ENCODE data around the gene TUBGCP4.
"Not testable (repeated sequence)": the region's sequence is repeated elsewhere in the genome, so short reads cannot be mapped to it uniquely, and the experiment has no call there.

TUBGCP4 gene, protein sequence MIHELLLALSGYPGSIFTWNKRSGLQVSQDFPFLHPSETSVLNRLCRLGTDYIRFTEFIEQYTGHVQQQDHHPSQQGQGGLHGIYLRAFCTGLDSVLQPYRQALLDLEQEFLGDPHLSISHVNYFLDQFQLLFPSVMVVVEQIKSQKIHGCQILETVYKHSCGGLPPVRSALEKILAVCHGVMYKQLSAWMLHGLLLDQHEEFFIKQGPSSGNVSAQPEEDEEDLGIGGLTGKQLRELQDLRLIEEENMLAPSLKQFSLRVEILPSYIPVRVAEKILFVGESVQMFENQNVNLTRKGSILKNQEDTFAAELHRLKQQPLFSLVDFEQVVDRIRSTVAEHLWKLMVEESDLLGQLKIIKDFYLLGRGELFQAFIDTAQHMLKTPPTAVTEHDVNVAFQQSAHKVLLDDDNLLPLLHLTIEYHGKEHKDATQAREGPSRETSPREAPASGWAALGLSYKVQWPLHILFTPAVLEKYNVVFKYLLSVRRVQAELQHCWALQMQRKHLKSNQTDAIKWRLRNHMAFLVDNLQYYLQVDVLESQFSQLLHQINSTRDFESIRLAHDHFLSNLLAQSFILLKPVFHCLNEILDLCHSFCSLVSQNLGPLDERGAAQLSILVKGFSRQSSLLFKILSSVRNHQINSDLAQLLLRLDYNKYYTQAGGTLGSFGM

DNA sequence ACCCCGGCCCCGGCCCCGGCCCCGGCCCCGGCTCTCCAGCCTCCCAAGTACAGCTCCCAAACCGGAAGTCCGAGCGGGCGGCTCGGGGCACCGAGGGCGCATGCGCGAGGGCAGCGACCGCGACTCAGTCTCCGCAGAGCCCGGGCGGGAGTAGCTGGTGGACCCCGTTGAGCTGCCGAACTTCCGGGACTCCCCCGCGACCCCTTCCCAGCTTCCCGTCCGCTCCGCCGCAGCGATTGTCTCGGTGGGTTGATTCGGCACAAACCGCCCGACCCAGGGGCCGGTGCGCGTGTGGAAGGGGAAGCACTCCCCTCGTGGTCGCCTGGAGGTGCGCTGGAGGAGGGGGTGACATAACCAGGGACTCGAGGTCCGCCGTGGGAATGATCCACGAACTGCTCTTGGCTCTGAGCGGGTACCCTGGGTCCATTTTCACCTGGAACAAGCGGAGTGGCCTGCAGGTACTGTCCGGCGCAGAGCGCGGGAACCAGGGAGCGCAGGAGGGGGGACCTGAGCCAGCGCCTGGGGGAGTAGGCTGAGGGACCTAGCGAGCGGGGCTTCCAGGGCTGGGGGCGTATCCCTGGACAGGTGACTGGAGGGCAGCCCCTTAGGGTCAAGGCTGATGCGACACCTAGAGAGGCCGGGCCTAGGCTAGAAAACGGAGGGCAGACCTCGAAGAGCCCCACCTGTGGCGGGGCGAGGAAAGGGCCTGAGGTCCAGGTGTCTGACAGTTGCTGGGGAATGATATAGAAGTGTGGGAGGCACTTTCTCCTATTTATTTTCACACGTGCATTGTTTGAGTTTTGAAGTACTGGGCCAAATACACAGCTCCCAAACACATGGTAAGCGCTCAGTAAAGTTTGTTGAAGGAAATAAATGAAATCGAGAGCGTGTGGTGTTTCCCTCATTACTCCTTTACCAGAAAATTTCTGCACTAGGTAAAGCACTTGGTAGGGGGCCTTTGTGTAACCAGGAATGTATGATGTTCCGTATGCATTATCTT is at the start of gene TUBGCP4, which contains the start of gene ZSCAN29:
TSS of gene TUBGCP4 (plus strand) at position 127 of the 1,000 bp plus-strand sequence. CDS start at position 381, 254 bp downstream.
TSS of gene ZSCAN29 (minus strand) at position 69 of the 1,000 bp plus-strand sequence. CDS start 1,130 bp downstream, outside the sequence.
- DNase-seq, result peak; percentile 77

DNA sequence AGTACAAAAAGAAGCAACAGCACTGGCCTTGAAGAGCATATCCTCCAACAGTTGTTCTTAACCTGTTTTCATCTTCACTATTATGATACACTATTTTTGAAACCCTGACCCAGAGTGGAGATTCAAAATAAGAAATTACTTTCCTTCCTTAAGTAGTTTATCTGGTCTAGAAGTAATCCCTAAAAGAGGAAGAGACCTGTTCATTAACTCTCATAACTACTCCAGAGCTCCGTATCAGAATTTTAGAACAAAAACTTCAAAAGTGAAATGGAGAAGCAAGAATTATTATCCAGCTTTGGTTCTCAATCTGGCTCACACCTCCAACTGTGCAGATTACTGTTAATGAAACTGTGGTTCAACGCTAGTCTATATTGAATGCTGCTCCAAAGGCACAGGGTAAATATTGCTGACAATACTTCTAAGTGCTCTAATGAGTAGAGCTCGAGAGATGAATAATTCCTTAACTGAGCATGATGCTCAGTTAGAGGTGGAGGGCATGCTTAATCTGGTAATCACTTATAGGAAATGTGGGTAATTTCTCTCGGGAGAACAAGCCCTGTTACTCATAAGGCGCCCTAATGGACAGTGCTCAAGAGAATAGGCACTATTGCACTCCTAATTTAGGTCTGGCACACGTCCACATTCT is 45.7 kb upstream of the TUBGCP4 start:
- no peak for DNase-seq

DNA sequence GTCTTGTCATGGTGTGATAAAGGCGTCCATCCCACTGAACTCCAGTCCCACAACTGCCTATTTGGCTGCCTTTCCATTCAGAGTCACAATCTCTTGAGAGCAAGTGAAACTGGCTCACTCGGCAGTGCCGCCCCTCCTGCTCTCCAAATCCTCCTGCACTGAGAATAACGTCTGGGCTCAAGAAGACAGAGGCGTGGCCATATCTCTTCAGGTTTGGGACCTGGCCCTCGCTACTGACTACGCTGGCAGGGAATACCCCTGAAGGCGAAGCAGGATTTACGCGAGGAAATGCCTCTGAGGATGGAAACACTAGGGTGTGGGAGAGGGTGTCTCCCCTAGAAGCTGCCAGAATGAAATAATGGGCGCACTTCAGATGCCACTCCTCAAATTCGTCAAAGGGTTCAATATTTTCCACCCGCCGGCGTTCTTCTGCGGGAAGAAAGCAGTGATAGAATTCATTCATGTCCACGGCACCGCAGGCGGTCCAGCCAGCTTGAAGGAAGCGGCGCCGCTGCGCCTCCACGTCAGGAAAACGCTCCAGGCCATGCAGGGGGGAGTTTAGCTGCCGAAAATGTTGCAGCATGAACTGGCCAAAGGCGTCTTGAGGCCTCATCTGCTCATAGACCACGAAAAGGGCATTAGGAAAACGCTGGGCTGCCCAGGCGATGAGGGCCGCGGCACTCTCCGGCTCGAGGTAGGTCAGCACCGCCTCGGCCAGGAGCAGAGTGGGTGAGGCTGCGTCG is 41.5 kb upstream of the TUBGCP4 start:
- peak; percentile 7 for DNase-seq

DNA sequence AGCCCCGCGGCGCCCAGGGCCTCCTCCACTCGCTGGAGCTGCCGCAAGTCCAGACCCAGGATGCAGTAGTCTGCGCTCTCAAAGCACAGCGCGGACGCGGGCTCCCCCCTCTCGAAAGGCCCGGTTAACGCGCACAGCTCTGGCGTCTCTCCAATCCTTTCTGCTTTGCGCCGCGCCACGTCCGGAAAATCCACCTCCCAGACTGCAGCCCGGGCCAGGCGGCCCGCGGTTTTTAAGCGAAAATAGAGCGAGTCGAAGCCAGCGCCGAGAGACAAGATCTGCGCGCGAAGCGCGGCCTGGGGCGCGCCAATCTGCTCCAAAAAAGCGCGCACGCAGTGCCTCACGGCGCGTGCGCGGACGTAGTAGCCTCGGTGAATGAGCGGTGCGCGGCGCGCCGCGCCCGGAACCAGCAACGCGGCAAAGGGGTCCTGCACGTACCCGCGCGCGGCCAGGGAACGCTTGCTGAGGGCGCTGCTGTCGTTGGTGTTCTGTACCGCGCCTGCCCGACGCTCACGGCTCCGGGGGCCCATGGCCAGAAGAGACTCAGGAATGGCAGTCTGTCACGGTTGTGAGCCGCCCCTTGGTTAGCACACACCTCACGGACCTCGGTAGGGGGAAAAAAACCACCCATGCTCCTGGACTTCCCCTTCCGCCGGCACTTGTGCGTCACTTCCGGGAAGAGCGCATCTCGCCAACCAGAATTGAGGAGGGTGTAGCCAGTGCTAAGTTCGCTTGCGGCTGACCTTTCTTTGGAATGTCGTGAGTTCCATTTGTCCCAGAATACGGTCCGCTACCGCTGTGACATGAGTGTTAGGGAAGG is 40.7 kb upstream of the TUBGCP4 start, which contains the start of gene LCMT2:
TSS of gene LCMT2 (minus strand) at position 614 of the 820 bp plus-strand sequence. CDS start at position 530, 84 bp downstream.
- DNase-seq, result peak; percentile 94

DNA sequence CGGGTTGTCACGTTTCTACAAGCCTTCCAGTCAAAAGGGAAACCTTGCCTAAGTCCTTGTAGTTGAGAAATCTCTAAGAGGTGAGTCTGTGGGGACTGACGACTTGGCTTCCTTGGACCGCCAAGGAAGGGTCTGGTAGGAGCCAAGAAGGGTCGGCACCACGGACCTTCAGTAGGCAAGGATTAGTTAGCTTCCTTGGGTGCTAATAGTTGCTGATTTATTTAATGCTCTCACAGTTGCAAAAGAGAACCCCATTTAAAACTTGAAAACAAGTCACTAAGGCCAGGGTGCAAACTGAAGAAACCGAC is 40.2 kb upstream of the TUBGCP4 start:
- no peak for DNase-seq

DNA sequence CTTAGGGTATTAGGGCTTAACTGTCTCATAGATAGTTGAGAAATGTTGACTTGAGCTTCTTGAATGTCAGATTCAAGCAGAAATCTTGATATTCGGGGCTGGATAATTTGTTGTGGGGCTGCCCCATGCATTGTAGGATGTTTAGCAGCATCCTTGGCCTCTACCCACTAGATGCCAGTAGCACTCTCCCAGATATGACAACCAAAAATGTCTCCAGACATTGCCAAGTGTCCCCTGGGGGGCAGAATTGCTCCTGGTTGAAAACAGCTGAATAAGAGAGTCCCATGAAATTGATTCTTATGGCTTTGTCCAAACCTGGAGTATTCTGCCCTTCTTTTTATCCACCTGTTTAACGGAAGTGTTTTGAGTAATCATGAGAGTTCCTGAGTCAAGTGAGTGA is 24.6 kb upstream of the TUBGCP4 start:
- peak; percentile 19 for DNase-seq

DNA sequence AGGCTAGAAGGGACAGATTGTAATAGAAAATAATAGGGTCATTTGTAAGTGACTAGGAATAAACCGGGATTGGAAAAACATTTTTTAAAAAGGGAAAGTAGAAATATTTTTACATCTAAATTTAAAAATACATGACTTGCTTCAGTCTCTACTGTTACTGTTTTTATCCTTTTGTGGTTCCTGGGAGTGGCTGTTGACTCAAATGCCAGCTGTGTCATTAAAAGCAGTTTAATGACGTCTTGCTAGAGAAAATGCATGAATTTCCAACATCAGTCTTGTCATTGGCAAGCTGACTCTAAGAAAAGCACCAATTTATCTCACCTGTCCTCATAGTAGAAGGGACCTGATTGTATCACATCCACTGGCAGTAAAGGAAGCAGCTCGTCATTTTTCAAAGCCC is 23.8 kb upstream of the TUBGCP4 start:
- DNase-seq, result no peak

DNA sequence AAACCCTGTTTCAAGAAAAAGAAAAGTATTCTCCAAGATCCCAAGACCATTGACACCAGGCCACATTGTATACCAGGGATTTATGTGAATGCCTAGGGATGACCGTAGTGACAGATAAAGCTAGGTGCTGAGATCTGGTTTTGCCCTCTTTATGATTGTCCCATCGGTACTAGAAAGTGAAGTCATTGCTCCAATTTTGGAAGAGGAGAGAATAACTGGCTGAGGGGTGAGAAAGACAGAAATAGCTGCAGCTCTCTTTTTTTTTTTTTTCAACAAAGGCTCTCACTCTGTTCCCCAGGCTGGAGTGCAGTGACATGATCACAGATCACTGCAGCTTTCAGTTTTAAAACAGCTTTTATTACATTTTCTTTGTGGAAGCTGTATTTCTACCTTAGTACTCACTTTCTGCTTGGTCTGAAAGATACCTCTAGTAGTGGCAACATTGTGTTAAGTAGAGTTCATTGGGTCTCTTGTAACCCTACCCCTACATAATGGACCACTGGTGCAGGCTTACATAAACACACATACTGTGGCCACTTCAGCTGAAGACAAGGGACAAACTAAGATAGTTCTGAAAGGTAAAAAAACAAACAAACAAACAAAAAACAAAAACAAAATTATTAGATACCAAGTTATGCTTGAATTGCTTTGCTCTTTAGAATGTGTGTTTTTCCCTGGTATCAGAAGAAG is 18.1 kb upstream of the TUBGCP4 start:
- no peak for DNase-seq

DNA sequence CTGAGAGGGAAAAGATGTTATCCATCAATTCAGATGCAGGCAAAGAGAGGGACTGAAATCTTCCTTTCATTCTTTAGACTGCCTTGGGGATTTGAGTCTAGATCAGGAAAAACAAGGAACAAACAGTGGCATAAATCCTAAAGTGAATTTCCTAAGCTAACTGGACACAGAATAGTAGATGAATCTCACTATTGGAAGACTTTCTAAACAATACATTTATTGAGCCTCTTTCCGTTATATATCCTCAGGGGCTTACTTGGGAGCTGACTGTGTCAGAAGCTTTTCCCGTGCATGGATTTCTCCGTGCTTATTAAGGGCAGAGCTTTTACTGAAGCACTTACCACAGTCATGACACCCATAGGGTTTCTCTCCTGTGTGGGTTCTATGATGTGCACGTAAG is 10.1 kb upstream of the TUBGCP4 start:
- DNase-seq, result no peak

DNA sequence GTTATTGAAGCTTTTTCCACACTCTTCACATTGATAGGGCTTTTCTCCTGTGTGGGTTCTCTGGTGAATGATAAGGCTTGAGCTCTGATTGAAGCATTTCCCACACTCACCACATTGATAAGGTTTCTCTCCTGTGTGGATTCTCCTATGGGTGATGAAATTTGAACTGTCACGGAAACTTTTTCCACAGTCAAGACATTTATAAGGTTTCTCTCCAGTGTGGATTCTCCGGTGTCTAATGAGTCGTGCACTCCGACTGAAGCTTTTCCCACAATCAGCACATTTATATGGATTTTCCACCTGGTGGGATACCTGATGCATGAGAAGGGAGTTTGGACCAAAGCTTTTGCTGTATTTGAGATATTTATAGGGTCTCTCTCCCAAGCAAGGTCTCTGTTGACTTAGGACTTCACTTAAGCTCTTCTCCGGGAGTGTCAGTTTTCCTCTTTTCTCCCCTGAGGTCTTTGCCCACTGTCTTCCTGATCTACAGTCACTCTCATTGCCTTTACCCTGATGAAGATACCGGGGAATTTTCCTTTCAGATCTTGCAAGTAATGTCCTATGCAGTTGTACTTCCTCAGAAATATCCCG is 9.5 kb upstream of the TUBGCP4 start:
- DNase-seq, result no peak

DNA sequence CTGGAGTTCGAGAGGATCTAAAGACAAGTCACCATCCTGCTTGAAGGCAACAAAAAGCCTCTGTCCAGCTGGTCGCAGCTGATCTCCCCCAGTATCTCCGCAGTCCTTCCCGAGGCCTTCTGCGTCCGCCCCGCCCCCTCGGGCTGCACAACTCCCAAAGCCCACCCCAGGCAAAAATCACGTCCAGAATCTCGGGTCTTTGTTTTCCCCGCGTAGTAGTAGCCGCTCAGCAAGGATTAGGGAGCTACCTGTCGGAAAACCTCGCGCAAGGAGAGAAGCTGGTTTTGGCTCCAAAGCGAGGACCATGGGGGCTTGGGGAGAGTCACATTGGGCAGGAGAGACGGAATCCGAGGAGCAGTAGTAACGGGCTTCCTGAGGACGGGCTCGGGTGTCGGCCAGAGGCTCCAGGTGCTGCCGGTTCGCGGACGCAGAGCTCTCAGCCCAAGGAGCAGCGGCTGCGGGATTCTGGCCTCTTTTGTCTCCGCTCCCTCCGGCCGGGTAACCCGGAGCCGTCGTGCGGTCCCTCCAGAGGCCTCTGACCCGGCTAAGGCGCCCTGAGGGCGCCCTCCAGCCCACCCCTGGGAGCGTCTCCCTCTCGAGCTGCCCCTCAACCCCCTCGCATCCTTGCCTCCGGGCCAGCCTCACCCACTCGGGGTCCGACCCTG is 459 bp upstream of the TUBGCP4 start:
- DNase-seq, result no peak

DNA sequence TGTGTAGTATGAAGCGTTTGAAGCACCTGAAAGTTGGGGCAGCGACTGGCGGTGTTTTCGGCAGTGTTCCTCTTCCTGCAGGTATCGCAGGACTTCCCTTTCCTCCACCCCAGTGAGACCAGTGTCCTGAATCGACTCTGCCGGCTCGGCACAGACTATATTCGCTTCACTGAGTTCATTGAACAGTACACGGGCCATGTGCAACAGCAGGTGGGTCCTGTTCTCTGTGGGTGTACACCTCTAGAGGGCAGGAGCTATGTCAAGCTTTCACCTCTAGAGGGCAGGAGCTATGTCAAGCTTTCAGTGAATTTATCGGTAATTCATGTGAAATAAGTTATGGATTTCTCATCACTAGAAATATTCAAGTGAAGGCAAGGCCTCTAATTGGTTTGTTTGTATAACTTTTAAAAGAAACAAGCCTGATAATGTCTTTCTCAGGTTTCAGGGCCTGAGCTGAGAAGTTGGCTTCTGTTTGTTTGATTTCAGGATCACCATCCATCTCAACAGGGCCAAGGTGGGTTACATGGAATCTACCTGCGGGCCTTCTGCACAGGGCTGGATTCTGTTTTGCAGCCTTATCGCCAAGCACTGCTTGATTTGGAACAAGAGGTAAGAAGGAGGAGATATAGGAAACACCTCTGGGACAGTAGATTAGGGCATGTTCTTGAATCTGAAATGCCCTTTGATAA is 5.3 kb downstream of the TUBGCP4 start:
- DNase-seq, result peak; percentile 55

DNA sequence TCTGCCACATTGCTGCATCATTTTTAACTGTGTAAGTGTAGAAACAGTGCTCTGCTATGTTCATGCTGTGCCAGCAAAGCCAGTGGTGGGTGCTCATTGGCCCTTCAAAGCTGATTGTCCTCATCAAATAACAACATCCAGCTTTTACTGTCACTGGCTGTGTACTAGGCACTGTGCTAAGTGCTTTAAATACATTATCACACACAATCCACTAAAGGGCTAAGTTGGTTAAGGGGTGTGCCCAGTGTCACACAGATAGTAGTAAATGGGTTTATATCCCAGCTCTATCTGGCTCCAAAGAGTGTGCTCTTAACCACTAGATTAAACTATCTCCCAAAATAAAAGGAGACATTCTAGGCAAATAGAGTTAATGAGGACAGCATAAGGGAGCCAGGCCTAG is 7.7 kb downstream of the TUBGCP4 start:
- DNase-seq, result no peak

DNA sequence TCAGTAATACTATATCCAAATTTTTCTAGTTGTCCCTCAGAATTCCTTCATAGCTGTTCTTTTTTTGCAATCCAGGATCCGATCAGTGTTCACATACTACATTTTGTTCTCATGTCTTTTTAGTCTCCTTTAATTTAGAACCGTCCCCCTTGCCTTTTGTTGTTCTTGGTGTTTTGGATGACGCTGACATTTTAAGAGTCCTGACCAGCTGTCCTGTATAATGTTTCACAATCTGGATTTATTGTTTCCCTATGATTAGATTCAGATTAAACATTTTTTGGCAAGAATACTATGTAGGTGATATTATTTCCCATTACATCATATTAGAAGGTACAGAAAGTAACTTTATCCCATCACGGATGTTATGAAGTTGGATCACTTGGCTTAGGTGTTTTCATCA is 11.4 kb downstream of the TUBGCP4 start:
- no peak for DNase-seq

DNA sequence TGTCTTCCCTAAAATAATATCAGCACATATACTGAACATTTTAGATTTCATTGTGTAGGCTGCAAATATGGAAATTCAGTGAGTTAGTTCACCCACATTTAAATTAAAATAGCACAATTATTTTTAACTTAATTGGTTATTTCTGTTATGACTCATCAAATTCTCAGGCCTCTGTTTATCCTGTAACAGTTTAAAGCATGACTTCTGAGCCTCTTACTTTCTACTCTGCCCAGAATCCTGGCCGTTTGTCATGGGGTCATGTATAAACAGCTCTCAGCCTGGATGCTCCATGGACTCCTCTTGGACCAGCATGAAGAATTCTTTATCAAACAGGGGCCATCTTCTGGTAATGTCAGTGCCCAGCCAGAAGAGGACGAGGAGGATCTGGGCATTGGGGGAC is 12.2 kb downstream of the TUBGCP4 start:
- DNase-seq, result no peak

DNA sequence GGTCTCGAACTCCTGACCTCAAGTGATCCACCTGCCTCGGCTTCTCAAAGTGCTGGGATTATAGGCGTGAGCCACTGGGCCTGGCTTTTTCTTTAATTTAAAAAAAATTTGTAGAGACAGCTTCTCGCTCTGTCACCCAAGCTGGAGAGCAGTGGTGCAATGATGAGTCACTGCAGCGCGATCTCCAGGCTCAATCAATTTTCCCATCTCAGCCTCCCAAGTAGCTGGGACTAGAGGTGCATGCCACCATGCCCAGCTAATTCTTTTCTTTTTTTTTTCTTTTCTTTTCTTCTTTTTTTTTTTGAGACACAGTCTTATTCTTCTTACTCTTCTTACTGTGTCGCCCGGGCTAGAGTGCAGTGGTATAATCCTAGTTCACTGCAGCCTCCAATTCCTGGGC is 19.8 kb downstream of the TUBGCP4 start:
- no peak for DNase-seq

DNA sequence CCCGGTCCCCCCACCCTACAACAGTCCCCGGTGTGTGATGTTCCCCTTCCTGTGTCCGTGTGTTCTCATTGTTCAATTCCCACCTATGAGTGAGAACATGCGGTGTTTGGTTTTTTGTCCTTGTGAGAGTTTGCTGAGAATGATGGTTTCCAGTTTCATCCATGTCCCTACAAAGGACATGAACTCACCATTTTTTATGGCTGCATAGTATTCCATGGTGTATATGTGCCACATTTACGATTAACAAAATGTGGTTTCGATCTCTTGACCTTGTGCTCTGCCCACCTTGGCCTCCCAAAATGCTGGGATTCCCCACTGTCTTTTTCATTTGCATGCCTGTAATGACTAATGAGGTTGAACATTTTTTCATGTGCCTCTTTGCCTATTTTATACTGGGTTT is 22.7 kb downstream of the TUBGCP4 start:
- not testable (repeated sequence) for DNase-seq

DNA sequence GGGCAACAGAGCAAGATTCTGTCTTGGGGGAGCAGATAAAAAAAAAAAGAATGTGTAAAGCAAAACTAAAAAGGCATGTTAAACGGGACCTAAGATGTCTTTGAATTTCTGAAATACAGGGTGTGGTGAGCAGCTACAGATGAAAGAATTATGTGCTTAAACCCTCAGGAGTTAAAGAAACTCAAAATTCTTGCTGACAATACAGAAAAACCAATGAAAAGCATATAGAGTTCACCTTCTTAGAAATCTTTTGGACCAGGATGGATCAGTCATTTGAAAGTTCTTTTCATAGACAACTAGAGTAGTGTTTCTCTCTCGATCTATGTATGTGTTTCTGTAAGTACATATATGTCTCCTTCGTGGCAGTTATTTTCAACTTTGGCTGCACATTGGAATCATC is 31.4 kb downstream of the TUBGCP4 start:
- no peak for DNase-seq

DNA sequence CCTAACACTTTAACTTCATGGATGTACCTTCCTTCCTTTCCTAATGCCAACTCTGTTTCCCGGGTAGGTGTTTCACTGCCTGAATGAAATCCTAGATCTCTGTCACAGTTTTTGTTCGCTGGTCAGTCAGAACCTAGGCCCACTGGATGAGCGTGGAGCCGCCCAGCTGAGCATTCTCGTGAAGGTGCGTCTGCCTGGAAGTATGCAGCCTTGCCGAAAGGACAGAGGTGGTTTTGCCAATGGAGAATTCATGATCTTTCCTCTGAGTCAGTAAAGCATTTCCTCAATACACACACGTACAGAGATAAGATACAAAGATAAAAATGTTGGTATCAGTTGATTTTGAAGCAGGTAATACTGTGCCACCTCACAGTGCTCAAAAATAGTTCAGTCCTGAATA is 32.7 kb downstream of the TUBGCP4 start:
- DNase-seq, result no peak

Measured in CD4-positive, alpha-beta T cell treated with Interleukin-21 for 1 hour (primary cell).